Ectodermal cell (in vitro differentiated cells): ENCODE data around the gene SPPL2B.
"Not testable (repeated sequence)": the region's sequence is repeated elsewhere in the genome, so short reads cannot be mapped to it uniquely, and the experiment has no call there.

Source experiments
- H3K27ac ChIP-seq: 2 replicates; pipeline ENCODE4 v1.7.0; 2013; ENCODE audit warnings: mild to moderate bottlenecking, low read depth, low read length; ENCODE audit not compliant: insufficient read depth, poor library complexity, severe bottlenecking
- H3K27me3 ChIP-seq: 2 replicates; pipeline ENCODE4 v1.7.0; 2013; ENCODE audit warnings: mild to moderate bottlenecking, low read length; ENCODE audit not compliant: insufficient read depth, control insufficient read depth, poor library complexity, severe bottlenecking
- H3K36me3 ChIP-seq: one replicate; pipeline ENCODE4 v1.7.0; 2013; ENCODE audit warnings: low read length; ENCODE audit not compliant: control insufficient read depth, insufficient read depth
- H3K4me1 ChIP-seq: one replicate; pipeline ENCODE4 v1.7.0; 2013; ENCODE audit warnings: low read length; ENCODE audit not compliant: control insufficient read depth, insufficient read depth
- H3K4me3 ChIP-seq: 2 replicates; pipeline ENCODE4 v1.7.0; 2013; ENCODE audit warnings: low read depth, low read length, control low read depth; ENCODE audit not compliant: insufficient read depth
- H3K9me3 ChIP-seq: 2 replicates; pipeline ENCODE4 v1.7.0; 2013; ENCODE audit warnings: mild to moderate bottlenecking, low read length, moderate library complexity; ENCODE audit not compliant: control insufficient read depth
- WGBS, 2 experiments: methylation state at CpG; one replicate each; pipeline ENCODE4 v1.1.7; 2013; ENCODE audit warnings: missing lambda C conversion rate in 2 of 2; 5-methylcytosine and 5-hydroxymethylcytosine counted together

SPPL2B gene

DNA sequence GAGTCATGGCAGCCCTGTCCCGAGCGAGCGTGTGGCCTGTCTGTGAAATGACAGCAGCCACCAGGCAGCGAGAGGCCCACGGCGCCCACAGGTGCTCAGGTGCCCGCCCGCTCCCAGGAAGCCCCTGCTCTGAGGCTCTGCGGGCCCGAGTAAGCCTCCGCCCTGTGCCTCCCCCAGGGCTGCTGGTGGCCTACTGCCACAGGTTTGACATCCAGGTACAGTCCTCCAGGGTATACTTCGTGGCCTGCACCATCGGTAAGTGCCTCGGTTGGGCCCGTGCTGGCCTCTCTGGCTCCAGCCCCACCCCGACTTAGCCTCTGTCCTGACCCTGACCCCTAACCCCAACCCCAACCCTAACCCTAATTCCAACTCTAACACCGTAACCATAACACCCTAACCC is 16.6 kb downstream of the SPPL2B start:
- 95% methylated on average over 17 of the region's 17 CpGs for WGBS, 2 experiments
- no peaks in the 10 kb centered on the region for H3K4me1 ChIP-seq
- H3K9me3 ChIP-seq = no peaks in the 10 kb centered on the region
- no peak overlapping the region for H3K27ac ChIP-seq
- no peaks in the 10 kb centered on the region for H3K36me3 ChIP-seq
- no peak overlapping the region for H3K4me3 ChIP-seq
- no peaks in the 10 kb centered on the region for H3K27me3 ChIP-seq

DNA sequence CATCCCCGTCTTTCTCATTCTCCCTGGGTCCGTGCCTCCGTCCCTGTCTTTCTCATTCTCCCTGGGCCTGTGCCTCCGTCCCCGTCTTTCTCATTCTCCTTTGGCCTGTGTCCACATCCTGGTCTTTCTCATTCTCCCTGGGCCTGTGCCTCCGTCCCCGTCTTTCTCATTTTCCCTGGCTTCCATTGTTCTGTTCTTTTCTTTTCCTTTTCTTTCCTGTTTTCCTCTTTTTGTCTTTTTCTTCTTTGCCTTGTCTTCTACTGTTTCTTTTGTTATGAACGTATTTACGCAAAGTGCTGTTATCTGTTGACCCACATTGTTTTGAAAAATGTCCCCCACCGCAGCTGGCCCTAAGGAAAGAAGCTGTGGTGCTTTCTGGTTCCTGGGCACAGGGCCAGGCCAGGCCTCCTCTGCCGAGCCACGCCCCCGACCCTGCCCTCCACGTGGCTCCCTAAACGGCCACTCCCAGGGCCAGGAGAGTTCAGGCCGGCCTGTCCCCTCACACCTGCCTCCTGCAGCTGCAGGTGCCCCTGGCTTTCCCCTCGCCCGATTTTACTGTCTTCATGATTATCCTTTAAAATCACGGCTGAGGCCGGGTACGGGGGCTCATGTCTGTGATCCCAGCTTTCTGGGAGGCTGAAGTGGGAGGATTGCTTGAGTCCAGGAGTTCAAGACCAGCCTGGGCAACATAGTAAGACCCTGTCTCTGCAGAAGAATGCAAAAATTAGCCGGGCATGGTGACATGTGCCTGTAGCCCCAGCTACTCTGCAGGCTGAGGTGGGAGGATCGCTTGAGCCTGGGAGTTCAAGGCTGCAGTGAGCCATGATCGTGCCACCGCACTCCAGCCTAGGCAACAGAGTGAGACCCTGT is 17.5 kb downstream of the SPPL2B start:
- Histone ChIP-seq H3K4me1 (no peaks in the 10 kb centered on the region), H3K27me3 (no peaks in the 10 kb centered on the region), H3K36me3 (no peaks in the 10 kb centered on the region), H3K4me3 (no peak overlapping the region), H3K27ac (no peak overlapping the region), H3K9me3 (no peaks in the 10 kb centered on the region)
- whole genome bisulfite sequencing, 2 experiments = 86 to 87% methylated on average over 25 of the region's 25 CpGs

GRCh38 chr19:2349818-2350217 is 21.3 kb downstream of the SPPL2B start:
- not testable (repeated sequence) for H3K4me1 ChIP-seq, H3K27ac ChIP-seq, H3K36me3 ChIP-seq, H3K9me3 ChIP-seq, H3K27me3 ChIP-seq, H3K4me3 ChIP-seq
- 90 to 92% methylated on average over 24 of the region's 24 CpGs for WGBS, 2 experiments

DNA sequence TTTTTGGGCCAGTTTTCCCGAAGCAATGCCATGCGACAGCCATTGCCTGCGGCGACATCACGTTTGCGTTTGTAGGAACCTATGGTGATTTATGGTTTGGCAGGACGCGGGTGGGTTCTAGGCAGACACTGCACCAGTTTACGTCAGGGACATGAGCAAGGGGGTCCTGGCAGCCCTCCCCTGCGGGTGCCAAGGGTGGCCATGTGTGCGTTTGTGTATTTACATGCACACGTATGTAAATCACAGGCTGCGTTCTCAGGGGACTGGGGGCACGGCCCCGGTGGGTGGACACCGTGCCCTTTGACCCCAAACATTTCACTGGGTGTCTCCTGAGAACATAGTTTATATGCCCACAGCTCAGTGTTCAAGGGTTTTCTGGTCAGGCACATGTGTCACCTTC is 22.2 kb downstream of the SPPL2B start:
- H3K36me3 ChIP-seq = no peaks in the 10 kb centered on the region
- 96% methylated on average over 16 of the region's 16 CpGs for WGBS, 2 experiments
- no peaks in the 10 kb centered on the region for H3K27me3 ChIP-seq
- no peaks in the 10 kb centered on the region for H3K4me1 ChIP-seq
- no peak overlapping the region for H3K4me3 ChIP-seq
- H3K9me3 ChIP-seq = no peaks in the 10 kb centered on the region
- H3K27ac ChIP-seq = no peak overlapping the region

GRCh38 chr19:2351591-2351990 is 23.1 kb downstream of the SPPL2B start:
- 96% methylated on average over 28 of the region's 28 CpGs for WGBS, 2 experiments
- H3K27me3 ChIP-seq = no peaks in the 10 kb centered on the region
- H3K4me1 ChIP-seq = no peaks in the 10 kb centered on the region
- no peaks in the 10 kb centered on the region for H3K36me3 ChIP-seq
- no peaks in the 10 kb centered on the region for H3K9me3 ChIP-seq
- no peak overlapping the region for H3K4me3 ChIP-seq
- H3K27ac ChIP-seq = no peak overlapping the region

GRCh38 chr19:2352121-2352520 is 23.6 kb downstream of the SPPL2B start:
- Histone ChIP-seq H3K27me3 (no peaks in the 10 kb centered on the region), H3K4me3 (no peak overlapping the region), H3K9me3 (no peaks in the 10 kb centered on the region), H3K36me3 (no peaks in the 10 kb centered on the region), H3K4me1 (no peaks in the 10 kb centered on the region), H3K27ac (no peak overlapping the region)
- WGBS, 2 experiments = 95 to 97% methylated on average over 24 of the region's 24 CpGs

DNA sequence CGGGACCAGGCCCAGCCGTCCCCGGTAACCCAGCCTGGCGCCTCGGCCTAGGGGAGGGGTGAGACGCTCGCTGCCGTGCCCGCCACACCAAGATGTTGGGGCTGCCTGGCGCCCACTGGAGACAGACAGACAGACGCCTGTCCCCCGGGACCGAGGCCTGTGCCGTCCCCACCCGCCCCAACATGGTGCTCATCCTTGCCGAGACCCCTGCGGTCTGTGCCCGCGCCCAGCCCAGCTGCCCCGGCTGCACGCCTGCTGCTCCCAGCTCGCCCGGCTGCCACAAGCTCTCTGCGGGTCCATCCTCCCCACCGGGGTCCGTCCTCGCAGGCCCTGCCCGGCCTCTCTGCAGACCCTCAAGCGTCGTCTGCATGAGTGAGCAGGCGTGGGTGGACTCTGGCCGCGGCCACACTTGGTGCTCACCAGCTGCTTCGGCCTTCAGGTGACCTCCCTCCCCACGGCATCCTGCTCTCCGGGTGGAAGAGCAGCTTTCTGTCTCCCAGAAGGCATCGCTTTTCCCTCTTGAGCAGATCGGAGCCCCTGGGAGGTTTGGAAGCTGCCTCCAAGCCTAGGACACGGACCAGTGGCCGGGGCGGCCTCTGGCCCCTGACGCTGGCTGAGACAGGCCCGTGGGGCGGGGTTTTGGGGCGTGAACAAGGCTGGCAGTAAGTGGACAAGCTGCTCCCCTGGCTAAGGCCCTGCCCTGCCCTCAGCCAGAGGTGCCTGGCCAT is 24.8 kb downstream of the SPPL2B start:
- Histone ChIP-seq H3K9me3 (no peaks in the 10 kb centered on the region), H3K36me3 (no peaks in the 10 kb centered on the region), H3K27me3 (peaks cover 3% of the 10 kb centered on the region), H3K27ac (no peak overlapping the region), H3K4me3 (no peak overlapping the region), H3K4me1 (no peaks in the 10 kb centered on the region)
- 92% methylated on average over 45 of the region's 45 CpGs for WGBS, 2 experiments

DNA sequence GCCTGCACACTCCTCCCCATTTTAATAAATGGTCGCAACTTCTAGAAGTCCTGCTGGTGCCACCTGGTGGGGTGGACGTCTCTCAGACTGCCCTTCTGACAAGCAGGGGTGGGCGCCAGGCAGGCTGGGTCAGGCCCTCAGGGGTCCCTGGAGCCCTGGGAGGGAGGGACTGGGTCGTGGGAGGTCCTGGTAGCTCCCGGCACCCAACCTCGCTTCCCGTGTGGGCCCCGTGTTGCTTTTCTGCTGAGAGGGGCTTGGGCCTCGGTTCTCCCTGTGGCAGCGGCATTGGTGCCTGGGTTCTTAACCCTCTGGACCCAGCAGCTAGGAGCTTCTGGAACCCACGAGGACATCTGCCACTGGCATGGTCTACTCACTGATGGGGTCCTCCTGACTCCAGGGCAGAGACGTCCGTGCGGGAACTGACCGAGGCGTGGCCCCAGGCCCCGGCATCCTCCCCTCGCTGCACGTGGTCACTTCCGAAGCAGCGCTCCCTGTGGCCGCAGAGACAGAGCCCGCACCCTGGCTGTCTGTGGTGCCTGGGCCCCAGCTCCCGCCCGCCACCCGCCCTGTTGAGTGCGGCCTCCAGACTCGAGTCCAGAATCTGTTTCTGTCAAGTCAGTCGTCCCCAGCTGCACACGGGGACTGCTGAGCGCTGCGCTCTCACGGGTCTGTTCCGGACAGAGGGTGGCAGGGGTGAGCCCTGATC is 25.6 kb downstream of the SPPL2B start:
- H3K36me3 ChIP-seq = no peaks in the 10 kb centered on the region
- WGBS, 2 experiments = 93% methylated on average over 34 of the region's 34 CpGs

DNA sequence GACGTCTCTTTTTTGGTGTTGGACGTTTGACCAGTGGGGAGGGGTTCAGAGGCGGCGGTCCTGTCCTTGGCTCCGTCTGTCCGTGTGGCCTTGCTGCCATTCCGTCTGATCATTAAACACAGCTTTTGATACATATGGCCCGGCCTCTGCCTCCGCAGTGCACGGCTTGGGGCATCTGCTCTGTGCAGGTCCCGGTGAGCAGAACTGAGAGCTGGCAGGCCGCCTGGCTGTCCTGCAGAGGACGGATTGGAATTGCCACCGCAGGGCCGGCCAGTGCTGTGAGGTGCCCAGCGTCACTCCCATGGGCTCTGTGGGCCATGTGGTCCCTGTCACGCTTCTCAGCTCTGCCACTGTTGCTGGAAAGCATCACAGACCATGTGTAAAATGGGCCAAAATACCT is 26.2 kb downstream of the SPPL2B start:
- H3K4me3 ChIP-seq = no peak overlapping the region
- no peak overlapping the region for H3K27ac ChIP-seq
- WGBS, 2 experiments = 93 to 94% methylated on average over 17 of the region's 17 CpGs
- peaks cover 17% of the 10 kb centered on the region for H3K27me3 ChIP-seq
- H3K9me3 ChIP-seq = no peaks in the 10 kb centered on the region
- no peaks in the 10 kb centered on the region for H3K36me3 ChIP-seq
- H3K4me1 ChIP-seq = no peaks in the 10 kb centered on the region

More for the DNA sequence above, 25.6 kb downstream of the SPPL2B start:
- Histone ChIP-seq H3K9me3 (no peaks in the 10 kb centered on the region), H3K4me1 (no peaks in the 10 kb centered on the region), H3K27ac (no peak overlapping the region), H3K4me3 (no peak overlapping the region), H3K27me3 (peaks cover 11% of the 10 kb centered on the region)
